HG02970 (cell line): ENCODE measurements around the gene GDPD4.

Experiments
- ATAC-seq: cut with Tn5 transposase; IDR thresholded peaks from one replicate; pipeline ENCODE4 v1.9.1; 2021; ENCODE audit warnings: mild to moderate bottlenecking, moderate library complexity, moderate number of reproducible peaks; ENCODE audit not compliant: unreplicated experiment, low FRiP score

Gene GDPD4

DNA sequence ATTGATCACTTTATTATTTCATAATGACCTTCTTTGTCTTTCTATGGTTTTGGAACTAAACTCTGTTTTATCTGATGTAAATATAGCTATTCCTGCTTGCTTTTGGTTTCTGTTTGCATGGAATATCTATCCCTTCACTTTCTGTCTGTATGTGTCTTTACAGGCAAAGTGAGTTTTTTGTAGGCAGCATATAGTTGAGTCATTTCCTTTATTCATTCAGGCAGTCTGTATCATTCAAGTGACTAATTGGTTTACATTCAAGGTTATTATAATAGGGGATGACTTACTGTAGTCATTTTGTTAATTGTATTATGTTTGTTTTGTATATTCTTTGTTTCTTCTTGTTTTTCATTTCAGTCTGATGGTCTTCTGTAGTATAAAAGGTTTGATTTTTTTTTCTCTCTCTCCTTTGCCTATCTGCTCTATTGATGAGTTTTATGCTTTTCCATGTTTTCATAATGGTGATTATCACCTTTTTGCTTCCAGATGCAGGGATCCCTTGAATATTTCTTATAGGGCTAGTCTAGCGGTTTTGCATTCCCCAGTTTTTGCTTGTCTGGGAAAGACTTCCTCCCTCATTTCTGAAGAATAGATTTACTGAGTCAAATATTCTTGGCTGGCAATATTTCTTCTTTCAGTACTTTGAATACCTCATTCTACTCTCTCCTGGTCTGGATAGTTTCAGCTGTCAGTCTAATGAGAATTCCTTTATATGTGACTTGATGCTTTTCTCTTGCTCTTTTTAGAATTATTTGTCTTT, 50.4 kb downstream of the GDPD4 start:
- no peak for ATAC-seq

DNA sequence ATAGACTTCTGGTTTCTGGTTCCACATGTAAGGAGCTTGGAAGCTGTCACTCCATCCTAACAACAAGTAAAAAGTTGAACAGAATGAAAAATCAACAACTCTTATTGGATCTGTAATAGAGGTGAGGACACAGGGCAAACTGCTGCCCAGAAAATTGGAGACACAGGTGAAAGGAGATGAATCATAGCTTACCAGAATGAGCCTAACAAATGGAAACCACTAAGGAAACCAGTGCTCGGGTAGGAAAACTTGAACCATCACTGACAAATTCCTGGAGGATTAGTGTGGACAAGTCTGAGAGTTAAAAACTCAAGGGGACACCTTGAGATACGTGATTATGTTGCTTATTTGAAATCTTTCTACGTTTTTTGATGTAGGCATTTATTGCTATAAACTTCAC, 52.1 kb downstream of the GDPD4 start:
- ATAC-seq, result no peak

DNA sequence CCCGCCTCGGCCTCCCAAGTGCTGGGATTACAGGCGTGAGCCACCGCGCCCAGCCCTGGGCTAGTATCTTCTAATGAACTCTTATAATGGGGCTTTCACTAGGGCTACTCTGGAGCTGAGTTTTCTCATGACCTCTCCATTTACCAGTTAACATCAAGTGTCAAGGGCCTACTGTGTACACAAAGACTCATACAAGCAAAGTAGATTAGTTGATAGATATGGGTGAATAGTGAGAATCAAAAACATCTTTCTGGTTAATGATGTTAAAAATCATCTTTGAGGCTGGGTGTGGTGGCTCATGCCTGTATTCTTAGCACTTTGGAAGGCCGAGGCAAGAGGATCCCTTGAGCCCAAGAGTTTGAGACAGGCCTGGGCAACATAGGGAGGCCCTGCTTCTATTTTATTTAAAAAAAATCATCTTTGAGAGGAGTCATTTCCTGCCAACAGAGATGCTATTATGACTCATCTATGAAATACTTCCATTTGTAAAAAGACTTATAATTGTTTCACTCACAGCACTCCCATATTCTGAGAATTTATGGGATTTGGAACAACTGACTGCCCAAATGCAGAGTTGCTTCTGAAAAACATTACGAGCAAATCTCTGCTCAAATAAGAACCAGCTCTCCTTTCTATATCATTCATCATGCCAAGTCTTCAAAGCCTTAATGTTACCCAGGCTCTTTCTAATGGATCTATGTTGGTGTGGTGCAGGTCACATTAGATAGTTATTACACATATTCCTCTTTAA, 57.0 kb downstream of the GDPD4 start:
- no peak for ATAC-seq

DNA sequence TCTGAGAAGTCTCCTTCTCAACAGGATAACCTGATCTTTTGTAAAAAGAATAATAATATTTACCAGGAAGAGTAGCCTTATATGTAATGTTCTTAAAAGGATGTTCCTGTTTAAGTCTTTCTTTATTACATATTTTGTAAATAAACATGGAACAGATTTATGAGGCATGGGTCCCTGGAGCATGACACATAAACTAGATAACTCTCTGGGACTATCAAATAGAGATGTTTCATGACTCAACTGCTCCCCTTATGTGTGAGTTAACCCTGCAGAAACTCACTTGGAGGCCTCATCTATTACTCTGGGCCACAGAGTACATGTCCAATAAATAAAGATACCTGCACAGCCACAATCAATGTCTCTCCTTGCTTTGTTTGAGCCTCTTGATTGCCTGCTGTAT, 64.6 kb downstream of the GDPD4 start:
- ATAC-seq, result no peak

DNA sequence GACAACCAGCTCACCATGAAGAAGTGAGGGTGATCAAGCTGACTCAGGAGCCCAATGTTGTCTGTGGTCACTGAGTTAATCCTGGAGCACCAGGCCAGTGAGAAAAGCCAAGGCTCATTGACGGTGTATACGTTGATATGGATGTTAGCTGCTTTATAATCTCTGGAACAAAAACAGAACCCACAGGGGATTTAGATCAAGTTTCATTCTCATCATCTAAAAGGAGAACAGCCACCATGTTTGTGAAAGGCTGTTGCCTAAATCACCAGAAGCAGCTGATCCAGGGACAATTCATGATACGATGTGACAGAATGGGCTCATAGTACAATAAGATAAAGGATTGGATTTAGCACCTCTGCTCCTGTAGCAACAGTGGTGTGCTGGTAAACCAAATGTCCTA, 68.5 kb downstream of the GDPD4 start:
- no peak for ATAC-seq

DNA sequence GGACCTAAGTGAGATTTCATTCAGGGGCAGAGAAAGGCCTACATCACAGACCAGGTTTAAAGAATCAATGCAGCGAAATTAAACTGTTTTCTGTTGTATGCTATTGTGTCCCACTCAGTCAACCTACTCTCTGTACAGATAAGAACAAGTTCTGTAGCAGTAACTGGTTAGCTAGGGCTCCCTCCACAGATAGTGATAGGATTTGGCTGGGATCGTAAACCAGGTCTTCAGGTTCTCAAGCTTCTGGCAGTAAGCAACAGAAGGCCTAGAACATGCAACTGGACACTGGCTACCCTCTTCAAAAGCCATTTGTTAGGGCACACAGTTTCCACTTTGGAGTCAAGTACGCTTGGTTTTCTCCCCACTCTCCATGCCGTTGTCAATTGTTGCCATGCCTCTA, 69.2 kb downstream of the GDPD4 start:
- ATAC-seq, result no peak

DNA sequence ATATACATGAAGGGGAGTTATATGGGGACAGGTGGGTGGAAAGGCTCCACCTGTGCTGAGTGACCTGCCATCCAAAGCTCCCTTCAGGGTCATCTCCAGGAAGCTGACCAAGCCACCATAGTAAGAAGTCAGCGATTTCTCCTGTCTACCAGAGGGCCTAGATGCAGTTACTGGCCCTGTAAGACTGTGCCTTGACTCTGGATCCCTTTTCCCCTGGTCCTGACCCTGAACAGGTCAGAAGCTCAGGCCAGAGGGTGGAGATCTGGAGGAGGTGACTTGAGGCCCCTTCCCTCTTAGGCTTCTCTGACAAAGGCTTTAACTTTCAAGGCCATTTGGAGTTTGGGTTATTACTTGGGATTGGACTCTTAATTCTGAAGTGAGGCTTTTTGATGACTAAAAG, 69.7 kb downstream of the GDPD4 start:
- ATAC-seq, result no peak

DNA sequence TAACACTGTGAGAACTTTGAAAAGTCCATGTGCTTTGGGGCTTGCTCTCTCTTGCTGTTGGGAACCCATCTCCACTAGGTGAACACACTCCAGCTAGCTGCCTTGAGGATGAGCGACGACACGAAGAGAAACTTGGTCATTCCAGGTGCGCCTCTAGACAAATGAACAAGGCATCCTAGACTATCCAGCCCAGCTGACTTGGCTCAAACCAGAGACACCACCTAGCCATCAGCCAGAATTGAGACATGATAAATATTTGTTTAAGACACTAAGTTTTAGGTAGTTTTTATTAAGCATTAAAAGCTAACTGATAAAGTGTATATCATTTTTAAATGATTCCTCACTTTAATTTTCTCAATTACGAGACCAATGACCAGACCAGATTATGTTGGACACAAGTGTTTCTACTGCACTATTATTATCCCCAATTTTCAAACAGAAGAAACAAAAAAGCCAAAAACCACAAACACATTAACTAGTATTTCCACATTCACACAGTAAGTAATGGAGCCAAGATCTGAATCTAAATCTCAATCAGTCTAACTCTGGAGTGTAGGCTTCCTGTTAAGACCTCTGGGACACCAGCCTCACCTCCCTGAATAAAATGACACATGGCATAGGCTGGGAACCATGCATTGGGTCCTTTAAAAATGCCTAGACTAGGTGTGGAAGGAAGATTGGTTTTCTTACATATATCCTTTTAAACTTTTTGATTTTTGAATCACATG, 70.4 kb downstream of the GDPD4 start:
- ATAC-seq, result no peak

DNA sequence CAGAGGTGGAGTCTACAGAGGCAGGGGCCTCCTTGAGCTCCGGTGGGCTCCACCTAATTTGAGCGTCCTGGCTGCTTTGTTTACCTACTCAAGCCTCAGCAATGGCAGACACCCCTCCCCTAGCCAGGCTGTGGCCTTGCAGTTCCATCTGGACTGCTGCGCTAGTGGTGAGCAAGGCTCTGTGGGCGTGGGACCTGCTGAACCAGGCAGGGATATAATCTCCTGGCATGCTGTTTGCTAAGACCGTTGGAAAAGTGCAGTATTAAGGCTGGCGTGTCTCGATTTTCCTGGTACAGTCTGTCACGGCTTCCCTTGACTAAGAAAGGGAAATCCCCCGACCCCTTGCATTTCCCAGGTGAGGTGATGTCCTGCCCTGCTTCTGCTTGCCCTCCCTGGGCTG, 77.7 kb downstream of the GDPD4 start:
- no peak for ATAC-seq

DNA sequence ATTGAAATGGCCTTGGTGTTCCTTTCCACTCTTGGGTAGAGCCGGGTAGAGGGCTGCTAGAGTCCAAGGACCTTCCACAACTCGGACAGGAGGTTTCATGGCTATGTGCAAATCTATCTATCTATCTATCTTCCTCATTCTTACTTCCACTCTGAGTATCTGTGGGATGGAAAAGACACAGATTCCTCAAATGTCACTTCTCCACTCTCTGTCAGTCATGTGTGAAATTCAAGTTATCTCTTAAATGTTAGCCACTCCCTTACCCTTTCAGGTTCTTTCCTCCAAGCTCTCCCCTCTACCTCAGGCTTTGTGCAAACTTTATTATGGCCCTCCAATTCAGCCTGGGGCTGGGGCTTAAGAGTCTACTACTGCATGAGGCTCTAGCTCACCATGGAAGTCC, 84.3 kb downstream of the GDPD4 start:
- ATAC-seq, result no peak

DNA sequence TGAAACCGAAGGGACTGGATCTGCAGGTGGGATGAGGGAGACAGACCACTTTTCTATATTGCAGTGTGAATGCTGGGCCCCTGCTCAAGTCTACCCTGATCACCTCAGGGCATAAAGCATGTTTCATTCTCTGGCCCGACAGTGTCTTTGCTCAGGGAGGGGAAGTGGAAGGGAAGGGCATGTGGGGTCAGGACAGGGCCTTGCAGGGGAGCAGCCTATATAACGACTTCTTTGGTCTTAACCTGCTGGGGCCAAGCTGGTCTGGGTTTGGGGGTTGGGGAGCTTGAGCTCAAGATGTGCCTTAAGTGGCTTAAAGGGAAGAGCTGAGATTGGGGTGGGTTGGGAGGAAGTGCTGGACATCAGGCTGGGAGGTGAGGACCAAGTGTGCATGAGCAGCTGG, 86.4 kb downstream of the GDPD4 start:
- no peak for ATAC-seq

DNA sequence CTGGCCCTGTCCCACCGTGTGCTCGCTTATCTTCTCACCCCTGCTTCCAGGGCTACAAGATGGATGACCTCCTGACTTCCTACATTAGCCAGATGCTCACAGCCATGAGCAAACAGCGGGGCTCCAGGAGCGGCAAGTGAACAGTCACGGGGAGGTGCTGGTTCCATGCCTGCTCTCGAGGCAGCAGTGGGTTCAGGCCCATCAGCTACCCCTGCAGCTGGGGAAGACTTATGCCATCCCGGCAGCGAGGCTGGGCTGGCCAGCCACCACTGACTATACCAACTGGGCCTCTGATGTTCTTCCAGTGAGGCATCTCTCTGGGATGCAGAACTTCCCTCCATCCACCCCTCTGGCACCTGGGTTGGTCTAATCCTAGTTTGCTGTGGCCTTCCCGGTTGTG, 86.9 kb downstream of the GDPD4 start:
- ATAC-seq, result no peak

DNA sequence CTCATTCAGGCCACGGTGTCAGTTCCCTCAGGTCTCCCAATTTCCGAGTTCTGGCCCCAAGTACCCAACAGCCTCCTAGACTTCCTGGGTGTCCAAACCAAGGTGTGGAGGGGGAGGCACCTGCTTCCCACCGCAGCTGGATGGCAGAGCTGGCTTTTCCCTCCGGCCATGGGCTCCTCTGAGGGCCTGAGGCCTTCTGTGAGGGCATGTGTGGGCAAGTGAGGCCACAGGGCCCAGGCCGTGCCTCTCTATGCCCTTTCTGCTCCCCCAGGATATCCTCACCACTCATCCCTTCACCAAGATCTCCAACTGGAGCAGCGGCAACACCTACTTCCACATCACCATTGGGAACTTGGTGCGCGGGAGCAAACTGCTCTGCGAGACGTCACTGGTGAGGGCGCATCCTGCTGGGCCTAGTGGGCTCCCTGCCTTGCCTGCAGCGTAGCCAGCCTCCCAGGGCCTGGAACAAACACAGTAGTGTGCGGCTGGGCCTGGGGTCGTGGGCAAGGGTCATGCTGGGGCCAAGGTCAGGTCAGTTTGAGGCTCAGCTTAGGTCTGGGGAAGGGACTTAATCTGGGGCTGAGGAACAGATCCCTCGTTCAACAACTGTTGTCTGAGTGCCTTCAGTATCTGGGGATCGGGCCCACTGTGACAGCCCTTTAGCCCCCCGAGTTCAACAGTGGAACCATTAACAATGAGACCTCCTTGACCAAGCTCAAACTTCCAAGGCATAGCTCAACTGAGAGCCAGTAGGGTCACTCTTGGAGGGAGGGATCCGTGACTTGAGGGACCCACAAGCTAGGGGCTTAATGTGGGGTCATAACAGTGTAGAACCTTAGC, 87.7 kb downstream of the GDPD4 start:
- ATAC-seq, result no peak

DNA sequence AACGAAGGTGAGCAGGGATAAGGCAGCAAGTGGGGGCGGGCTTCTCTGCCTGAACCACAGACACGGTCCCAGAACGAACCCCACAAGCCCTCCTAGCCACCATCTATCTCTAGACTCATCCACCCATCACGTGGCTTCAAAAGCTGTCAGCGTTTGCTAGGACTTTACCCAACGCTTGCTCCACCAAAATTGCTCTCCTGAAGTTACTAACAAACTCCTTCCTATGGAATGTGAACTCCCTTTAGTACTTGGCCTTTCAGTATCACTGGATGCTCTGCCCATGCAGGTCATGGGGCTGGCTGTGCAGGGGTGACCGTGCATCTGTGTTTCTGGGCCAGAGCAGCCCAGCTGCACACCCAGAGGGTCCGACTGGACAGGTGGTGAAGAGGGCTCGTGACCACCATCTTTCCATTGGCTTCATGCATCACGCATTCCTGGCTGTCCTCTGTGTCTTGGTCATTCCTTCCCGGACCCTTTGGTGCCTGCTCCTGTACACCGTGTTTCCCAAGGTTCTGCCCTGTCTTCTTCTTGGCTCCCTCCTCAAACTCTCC, 88.4 kb downstream of the GDPD4 start:
- no peak for ATAC-seq

DNA sequence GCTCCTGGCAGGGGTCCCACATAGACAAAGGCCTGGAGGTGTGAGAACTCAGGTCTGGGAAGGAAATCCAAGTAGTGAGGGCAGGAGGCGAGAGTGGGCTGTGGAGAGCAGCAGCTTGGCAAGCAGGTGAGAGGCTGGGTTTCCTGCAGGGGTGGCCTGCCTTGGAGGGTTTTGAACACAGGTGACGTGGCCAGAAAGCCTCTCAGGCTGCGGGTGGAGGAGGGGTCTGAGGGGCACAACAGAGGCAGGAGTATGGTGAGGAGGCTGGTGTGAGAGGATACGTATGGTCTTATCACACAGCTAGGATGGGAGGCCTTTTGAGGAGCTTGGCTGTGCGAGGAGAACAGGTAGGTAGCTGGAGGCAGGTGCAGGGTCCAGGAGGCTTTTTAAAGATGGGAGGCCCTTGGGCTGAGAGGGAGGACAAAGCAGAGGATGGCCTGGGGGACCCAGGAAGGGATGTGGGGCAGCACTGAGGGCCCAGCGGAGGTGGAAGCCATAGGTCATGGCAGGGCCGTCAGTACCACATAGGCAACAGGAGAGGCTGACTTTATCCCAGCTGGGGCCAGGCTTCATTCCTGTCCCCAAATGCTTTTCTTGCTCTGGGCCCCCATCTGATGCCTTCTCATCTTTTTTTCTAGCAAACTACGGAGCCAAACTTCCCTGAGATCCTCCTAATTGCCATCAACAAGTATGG, 89.0 kb downstream of the GDPD4 start:
- ATAC-seq, result no peak

DNA sequence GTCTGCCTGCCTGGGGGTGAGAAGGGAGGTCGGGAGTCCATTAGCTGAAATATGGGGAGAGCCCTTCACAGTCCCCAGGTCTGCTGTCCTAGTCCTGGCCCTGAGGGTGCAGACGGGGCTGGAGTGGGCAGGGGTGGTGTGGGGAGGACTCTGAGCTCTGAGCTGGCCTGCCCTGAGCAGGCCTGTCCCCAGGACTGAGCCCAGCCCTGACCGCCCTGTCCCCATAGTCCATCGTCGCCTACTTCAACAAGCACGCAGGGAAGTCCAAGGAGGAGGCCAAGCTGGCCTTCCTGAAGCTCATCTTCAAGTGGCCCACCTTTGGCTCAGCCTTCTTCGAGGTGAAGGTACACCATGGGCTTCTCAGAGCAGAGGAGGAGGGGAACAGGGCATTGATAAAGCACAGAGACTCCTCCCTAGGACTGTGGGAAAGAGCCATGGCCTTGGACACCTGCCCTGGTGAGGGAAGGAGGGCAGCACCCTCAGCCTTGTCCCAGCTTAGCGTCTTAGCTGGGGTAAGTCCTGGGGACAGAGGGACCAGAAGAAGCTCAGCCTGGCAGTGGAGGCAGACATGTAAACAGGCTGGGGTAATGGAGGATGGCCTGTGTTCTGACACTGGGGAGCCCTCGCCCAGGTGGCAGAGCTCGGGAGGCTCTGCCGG, 89.8 kb downstream of the GDPD4 start:
- ATAC-seq, result no peak

DNA sequence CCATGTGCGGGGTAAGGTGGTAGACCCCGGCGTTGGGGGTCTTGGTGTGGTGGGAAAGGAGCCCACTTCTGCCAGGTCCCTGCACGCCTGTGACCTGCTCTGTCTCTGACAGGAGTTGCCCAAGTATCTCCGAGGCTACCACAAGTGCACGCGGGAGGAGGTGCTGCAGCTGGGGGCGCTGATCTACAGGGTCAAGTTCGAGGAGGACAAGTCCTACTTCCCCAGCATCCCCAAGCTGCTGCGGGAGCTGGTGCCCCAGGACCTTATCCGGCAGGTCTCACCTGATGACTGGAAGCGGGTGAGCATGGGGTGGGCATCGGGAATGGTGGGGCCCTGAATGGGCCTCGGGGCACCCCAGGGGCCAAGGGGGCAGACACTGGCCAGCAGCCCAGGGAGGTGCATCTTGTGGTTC, 90.4 kb downstream of the GDPD4 start:
- ATAC-seq, result no peak

DNA sequence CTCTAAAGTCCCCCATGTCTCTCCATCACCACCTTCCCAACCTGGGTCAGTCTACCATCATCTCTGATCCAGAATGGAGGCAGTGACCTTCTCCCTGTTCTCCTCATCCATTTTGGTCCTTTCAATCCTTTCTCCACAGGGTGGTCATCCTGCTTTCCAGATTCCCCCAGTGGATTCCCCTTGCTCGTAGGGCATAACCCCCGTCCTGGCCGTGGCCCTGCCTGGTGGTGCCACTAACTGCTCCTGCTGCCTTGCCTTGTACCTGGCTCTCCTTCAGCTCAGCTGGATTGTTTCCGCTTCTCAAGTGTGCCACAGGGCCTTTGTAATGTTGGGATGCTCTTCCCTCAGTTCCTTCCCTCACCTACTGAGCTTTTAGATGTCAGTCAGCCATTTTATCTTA, 91.8 kb downstream of the GDPD4 start:
- ATAC-seq, result no peak

DNA sequence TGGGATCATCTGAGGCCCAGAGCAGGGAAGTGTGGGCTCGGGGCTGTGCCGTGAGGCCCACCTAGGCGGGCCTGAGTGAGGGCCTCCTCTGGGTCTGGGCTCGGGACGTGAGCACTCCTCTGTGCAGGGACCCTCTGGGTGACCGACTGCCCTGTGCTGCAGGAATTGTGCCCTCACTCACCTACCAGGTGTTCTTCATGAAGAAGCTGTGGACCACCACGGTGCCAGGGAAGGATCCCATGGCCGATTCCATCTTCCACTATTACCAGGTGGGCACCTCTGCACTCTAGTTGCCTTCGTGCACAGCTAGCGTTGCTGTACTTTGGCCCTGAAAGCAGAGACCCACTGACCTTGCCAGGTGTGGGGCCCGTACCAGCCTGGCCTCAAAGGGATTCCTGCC, 93.0 kb downstream of the GDPD4 start:
- no peak for ATAC-seq
